ENCODE results near the gene IL17REL. TPM values are rescaled to one million over a fixed set of nuclear protein-coding genes. Genes with fewer than 3 reads are reported as not detected.

Gene IL17REL
- total RNA-seq, 4 donors from 2014 or later: not detected

DNA sequence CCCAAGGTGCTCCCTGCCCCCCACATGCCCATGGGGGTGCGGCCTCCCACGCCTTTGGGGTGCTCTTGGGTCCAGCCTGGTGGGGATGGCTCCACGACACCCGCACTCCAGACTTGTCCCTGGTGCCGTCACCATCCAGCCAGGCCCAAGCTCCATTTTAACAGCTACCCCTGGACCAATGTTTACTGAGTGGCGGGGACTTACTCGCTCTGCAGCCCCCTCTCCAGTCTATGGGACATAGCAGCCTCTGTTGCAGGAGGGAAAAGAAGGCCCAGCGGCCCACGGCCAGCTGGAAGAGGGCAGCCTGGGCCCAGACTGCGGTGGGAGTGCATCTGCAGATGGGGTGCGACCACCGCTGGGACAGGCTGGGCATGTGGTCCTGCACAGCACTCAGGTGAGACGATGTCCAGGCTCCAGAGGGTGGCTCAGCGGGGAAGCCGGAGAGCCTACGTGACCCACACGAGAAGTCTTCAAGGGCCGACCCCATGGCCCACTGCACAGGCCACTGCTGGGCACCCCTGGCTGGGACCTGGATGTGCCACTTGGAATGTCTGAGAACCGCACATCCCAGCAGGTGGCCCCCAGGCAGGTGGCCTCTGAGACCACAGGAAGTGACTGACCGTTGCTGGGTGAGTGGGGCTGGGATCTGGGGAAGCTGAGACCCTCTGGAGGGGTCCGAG is 18.1 kb downstream of the IL17REL start:
- TF ChIP-seq, protein P1, sequence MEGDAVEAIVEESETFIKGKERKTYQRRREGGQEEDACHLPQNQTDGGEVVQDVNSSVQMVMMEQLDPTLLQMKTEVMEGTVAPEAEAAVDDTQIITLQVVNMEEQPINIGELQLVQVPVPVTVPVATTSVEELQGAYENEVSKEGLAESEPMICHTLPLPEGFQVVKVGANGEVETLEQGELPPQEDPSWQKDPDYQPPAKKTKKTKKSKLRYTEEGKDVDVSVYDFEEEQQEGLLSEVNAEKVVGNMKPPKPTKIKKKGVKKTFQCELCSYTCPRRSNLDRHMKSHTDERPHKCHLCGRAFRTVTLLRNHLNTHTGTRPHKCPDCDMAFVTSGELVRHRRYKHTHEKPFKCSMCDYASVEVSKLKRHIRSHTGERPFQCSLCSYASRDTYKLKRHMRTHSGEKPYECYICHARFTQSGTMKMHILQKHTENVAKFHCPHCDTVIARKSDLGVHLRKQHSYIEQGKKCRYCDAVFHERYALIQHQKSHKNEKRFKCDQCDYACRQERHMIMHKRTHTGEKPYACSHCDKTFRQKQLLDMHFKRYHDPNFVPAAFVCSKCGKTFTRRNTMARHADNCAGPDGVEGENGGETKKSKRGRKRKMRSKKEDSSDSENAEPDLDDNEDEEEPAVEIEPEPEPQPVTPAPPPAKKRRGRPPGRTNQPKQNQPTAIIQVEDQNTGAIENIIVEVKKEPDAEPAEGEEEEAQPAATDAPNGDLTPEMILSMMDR (IDR thresholded peaks at IDR 0.05; ENCODE audit: low read depth): no peak

DNA sequence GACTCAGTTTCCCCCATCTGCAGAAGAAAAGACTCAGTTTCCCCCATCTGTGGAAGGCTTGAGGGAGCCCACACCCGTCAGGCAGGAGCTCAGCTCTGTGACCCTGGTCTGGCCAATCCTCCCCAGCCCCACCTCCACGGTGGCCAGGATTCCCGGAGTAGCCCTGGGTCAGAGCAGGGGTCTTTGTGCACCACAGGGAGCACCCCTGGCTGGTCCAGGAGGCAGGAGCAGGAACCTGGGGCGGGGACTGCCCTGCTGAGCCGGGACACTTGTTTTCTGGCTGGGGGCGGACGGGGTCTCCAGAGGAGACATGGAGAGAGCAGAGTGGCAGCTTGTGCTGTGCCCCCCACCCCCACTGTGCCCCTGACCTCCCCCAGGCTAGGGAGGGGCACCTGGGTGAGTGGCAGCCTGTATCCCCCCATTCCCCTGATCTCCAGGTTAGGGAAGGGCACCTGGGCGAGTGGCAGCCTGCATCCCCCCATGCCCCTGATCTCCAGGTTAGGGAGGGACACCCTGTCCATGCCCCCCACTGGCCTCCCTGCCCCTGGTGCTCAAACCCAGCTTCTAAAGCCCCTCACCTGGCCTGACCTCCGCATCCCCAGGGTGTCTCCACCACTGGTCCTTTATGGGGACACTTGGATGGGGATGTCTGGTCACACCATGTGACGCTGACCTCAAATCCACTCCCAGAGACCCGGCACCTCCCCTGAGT is 18.8 kb downstream of the IL17REL start:
- TF ChIP-seq, protein P1 (IDR thresholded peaks at IDR 0.05; ENCODE audit: low read depth): no peak

DNA sequence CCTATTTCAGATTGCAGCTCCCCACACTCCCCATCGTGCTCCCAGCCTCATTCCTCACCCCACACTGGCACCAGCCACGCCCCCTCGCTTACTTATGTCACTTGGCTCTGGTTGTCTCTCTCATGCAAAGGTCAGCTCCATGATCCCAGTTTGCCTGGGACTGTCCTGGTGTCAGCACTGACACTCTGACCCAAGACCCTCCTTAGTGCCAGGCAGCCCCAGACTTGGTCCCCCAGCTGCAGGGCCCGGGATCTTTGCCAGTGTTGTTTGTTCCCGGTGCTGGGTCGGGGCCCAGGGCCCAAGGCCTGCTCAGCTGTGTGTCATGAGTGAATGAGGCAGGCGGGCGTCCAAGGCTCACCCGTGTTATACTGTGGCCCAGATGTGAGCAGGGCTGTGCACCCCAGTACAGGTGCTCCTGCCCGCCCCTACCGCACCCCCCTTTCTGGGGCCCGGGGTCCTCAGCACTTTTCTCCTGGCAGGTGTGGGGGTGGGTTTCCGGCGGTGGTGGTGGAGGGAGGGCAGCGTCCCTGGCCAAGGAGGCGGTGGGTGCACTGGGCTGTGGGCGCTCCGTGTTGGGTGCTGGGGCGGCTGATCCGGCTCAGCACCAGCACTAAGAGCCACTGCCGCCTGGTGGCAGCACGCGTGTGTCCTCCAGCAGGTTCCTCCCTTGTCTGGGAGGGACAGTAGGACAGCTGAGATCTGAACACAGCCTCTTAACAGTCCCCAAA is 19.5 kb downstream of the IL17REL start:
- TF ChIP-seq, protein P1 (IDR thresholded peaks at IDR 0.05; ENCODE audit: low read depth): no peak

DNA sequence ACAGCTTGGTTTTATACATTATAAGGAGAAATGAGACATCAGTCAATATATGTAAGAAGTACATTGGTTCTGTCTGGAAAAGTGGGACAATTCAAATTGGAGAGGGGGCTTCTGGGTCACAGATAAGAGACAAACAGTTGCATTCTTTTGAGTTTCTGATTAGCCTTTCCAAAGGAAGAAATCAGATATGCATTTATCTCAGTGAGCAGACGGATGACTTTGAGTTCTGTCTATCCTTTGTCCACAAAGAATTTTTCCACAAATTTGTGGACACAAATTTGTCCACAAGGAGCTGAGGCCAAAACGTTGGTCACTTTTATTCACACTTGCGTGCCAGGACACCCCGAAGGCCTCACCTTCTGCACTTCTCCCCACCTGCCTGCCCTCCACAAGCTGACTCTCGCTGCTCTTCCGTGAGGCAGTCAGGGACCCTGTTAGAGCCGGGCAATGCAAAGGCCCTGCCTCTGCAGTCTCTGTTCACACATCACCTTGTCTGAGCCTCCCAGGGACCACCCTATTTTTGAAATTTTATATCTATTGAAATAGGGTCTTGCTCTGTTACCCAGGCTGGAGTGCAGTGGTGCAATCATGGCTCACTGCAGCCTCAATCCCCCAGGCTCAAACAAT is 20.5 kb downstream of the IL17REL start:
- TF ChIP-seq, protein P1 (IDR thresholded peaks at IDR 0.05; ENCODE audit: low read depth): no peak

DNA sequence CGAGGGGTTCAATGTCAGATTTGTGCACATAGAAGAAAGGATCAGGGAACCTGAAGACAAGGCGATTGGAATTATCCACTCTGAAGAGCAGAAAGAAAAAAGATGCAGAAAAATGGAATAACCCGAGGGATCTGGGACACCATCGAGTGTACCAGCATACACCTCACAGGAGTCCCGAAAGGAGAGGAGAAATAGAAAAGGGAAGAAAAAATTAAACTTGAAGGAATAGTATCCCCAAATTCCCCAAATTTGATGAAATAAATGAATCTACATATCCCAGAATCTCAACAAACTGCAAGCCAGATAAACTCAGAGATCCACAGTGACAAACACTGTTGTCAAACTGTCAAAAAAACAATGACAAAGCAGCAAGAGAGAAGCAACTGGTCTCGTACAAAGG is 21.4 kb downstream of the IL17REL start:
- TF ChIP-seq, protein P1 (IDR thresholded peaks at IDR 0.05; ENCODE audit: low read depth): no peak

DNA sequence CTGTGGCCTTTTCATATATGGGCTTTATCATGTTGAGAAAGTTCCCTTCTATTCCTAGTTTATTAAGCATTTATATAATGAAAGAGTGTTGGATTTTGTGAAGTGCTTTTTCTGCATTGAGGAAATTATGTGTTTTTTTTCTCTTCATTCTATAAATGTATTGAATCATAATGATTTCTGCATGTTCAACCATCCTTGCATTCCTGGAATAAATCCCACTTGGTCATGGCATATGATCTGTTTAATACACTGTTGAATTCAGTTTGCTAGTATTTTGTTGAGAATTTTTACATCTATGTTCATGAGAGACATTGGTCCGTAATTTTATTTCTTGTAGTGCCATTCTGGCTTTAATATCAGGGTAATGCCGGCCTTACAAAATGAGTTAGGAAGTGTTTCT is 26.2 kb downstream of the IL17REL start:
- TF ChIP-seq, protein P1 (IDR thresholded peaks at IDR 0.05; ENCODE audit: low read depth): no peak
